ENCODE results near the gene ABCA9.

The ABCA9 gene

DNA sequence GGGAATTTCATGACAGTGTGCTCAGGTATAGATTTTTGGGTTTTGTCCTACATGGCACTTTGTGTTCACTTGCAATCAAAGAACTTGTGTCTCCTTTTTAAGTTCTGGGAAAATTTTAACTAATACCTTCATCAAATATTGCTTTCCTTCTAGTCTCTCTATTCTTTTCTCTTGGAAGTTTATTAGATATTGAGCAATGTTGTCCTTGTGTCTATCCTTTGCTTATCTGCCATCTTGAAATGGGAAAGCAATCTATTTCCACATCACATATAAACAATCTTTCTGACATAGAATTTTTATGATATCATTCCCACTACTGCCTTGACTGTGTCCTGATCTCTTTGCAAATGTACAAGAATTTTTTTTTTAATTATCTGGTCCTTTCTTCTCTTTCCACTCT lies 4.4 kb upstream of the ABCA9 start:
- TF ChIP-seq CTCF (IDR thresholded peaks at IDR 0.05; ENCODE audit: control insufficient read depth, extremely low read depth, insufficient read depth): no peak
- DNase-seq (ENCODE audit: low read depth): no peak
- no peak overlapping the region for H3K4me3 ChIP-seq (ENCODE audit: low read depth, low read length)

DNA sequence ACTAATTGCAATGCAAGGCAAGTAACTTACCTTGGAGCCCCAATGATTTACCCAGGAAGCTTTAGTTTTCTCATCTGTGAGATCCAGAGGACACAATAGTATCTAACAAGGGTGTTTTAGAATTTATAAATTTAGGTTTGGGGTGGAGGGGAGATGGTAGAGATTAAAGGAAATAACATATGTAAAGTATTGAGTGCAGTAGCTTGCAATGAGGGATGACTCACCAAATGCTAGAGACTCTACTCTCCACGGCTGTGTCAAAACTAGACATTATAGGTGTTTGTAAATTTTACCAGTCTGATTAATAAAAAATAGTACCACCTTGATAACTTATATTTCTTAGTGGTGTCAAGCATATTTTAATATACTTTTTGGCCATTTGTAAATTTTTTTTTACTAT lies 3.7 kb upstream of the ABCA9 start:
- no peak overlapping the region for H3K4me3 ChIP-seq (ENCODE audit: low read depth, low read length)
- DNase-seq (ENCODE audit: low read depth): no peak
- TF ChIP-seq CTCF (IDR thresholded peaks at IDR 0.05; ENCODE audit: control insufficient read depth, extremely low read depth, insufficient read depth): no peak

DNA sequence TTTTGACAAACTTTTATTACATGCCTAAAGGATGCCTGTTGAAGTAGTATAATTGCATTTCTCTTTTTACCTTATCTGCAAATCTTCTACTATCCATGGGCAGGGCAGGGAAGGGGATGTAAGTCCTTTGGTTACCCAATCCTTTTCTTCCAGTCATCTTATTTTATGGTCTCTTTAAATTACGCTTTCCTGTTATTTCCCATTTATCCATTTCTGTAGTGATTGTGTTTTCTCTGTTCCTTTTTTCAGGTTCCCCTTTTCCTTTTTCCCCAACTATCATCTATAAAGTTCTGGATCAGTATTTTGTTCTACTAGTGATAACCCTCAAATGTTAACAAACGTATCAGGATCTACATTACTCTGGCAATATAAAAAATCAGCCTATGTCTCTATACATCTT lies 3.3 kb upstream of the ABCA9 start:
- H3K4me3 ChIP-seq (ENCODE audit: low read depth, low read length): no peak overlapping the region
- DNase-seq (ENCODE audit: low read depth): no peak
- TF ChIP-seq CTCF (IDR thresholded peaks at IDR 0.05; ENCODE audit: control insufficient read depth, extremely low read depth, insufficient read depth): no peak

DNA sequence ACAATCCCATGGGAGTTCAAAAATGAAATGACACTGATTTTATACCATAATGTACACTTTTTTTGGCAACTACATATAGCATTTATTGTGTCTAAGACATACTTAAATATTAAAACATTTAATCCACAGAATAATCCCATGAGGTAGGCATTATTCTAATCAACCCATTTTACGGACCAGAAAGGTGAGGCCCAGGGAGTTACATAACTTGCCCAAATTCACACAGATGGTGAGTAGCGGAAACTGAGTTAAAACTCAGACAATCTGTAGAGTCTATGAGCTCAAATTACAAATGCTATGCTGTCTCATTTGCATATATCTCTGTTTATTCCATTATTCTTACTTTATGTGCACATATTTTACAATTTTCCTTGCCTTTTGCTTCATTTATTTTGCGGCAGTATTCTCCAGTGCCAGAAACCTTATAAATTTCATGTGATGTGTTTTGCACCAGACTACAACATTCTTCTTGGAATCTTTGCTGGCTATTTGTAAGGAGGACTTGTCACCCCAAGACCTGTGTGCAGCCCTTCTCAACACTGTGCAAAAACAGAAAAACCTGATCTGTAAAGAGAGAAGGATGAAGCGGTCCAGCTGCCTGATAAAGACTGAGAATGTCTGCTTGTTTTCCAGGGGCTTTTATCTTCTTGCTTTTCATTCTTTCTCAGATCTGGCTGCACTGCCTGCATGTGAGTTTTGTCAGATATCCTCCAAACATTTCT lies 2.3 kb upstream of the ABCA9 start:
- no peak for TF ChIP-seq CTCF (IDR thresholded peaks at IDR 0.05; ENCODE audit: control insufficient read depth, extremely low read depth, insufficient read depth)

GRCh38 chr17:69061721-69062556 lies 1.2 kb upstream of the ABCA9 start:
- no peak for DNase-seq (ENCODE audit: low read depth)
- no peak for TF ChIP-seq CTCF (IDR thresholded peaks at IDR 0.05; ENCODE audit: control insufficient read depth, extremely low read depth, insufficient read depth)
- no peak overlapping the region for H3K4me3 ChIP-seq (ENCODE audit: low read depth, low read length)

More for the DNA sequence above, 2.3 kb upstream of the ABCA9 start:
- no peak overlapping the region for H3K4me3 ChIP-seq (ENCODE audit: low read depth, low read length)
- DNase-seq (ENCODE audit: low read depth): no peak

- no peak for DNase-seq (ENCODE audit: low read depth)
- no peak overlapping the region for H3K4me3 ChIP-seq (ENCODE audit: low read depth, low read length)
- TF ChIP-seq CTCF (IDR thresholded peaks at IDR 0.05; ENCODE audit: control insufficient read depth, extremely low read depth, insufficient read depth): no peak
Observed at GRCh38 chr17:69059458-69060175, 1.1 kb downstream of the ABCA9 start.
